Measurements from ENCODE around the gene KCNA1. TPM values are rescaled to one million over a fixed set of nuclear protein-coding genes. Genes with fewer than 3 reads are reported as not detected.

Gene KCNA1
- total RNA-seq, 1 experiment from 2014 or later = not detected

DNA sequence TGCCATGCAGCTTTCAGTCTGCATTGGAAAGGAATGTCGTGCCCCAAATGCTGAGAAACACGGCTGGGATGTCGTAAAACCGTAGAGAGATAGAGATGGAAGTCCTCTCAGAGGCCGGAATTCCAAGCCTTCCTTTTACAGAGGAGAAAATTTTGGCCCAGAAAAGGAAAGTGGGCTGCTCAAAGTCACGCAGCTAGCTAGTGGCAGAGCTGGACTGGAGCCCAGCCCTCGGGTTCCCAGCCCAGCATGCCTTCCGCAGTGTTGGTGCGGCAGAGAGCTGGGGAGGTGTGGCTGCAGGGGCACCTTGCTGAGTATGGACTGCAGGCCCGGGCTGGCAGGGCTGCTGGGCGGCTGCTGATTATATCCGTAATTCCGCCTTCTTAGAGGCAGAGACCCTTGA, 50.3 kb downstream of the KCNA1 start:
- no peaks in the 10 kb centered on the region for H3K79me2 ChIP-seq (ENCODE audit: low read length)
- POLR2A ChIA-PET (ENCODE audit: unreplicated experiment) = no interaction called here

DNA sequence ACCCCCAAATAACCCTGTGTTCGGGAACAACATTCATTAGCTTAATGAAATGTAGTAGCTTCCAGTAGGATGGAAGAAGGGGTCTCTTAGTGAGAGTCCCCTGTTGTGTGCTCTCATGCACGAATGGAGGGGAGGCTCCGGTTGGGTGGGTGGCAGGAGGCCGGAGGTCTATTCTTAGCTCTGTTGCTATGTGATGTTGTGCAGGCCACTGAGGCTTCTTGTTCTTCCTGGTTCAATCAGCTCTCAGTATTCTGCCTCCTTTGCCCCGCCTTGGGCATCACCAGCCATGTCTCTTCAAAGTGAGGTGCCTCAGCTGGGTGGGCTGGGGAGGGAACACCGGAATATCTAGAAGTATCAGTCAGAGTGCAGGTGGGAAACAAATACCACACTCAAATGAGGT, 50.8 kb downstream of the KCNA1 start:
- ChIA-PET CTCF (no interaction called here), POLR2A (ENCODE audit: unreplicated experiment) (no interaction called here)
- Histone ChIP-seq H3K9ac (ENCODE audit: low read length) (no peak overlapping the region), H3K4me2 (ENCODE audit: low read length) (no peak overlapping the region), H3K4me1 (ENCODE audit: insufficient read depth, low read length) (no peaks in the 10 kb centered on the region), H3K79me2 (ENCODE audit: low read length) (no peaks in the 10 kb centered on the region), H3K27ac (ENCODE audit: low read length) (no peak overlapping the region), H3F3A (ENCODE audit: low read length, unreplicated experiment) (no peaks in the 10 kb centered on the region), H2AFZ (ENCODE audit: low read length) (no peak overlapping the region), H3K9me2 (replicated peaks; ENCODE audit: low read length) (no peaks in the 10 kb centered on the region), H3K27me3 (ENCODE audit: low read length) (peaks cover 18% of the 10 kb centered on the region; the same call in 1 of the 2 replicates), H3K9me3 (ENCODE audit: low read length) (no peaks in the 10 kb centered on the region), H4K20me1 (ENCODE audit: low read length) (no peaks in the 10 kb centered on the region), H3K36me3 (ENCODE audit: low read depth, low read length) (no peaks in the 10 kb centered on the region), H3K4me3 (ENCODE audit: low read length) (no peak overlapping the region)
- intact Hi-C loops (cut with micrococcal nuclease) = no loop called here
- BruUV-seq (replicated peaks) = no TSS peak
- ATAC-seq (no peak), DNase-seq (no peak)
- TF ChIP-seq EZH2 (IDR thresholded peaks at IDR 0.05; ENCODE audit: low read length, unreplicated experiment) (no peak), EZH2phosphoT487 (IDR thresholded peaks at IDR 0.05; ENCODE audit: borderline replicate concordance, low read length) (no peak)
- TF ChIP-seq, protein P1, sequence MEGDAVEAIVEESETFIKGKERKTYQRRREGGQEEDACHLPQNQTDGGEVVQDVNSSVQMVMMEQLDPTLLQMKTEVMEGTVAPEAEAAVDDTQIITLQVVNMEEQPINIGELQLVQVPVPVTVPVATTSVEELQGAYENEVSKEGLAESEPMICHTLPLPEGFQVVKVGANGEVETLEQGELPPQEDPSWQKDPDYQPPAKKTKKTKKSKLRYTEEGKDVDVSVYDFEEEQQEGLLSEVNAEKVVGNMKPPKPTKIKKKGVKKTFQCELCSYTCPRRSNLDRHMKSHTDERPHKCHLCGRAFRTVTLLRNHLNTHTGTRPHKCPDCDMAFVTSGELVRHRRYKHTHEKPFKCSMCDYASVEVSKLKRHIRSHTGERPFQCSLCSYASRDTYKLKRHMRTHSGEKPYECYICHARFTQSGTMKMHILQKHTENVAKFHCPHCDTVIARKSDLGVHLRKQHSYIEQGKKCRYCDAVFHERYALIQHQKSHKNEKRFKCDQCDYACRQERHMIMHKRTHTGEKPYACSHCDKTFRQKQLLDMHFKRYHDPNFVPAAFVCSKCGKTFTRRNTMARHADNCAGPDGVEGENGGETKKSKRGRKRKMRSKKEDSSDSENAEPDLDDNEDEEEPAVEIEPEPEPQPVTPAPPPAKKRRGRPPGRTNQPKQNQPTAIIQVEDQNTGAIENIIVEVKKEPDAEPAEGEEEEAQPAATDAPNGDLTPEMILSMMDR (conservative IDR thresholded peaks at IDR 0.05; ENCODE audit: low read depth, low read length) = no peak

More for the DNA sequence above, 50.3 kb downstream of the KCNA1 start:
- no peak overlapping the region for H3K9ac ChIP-seq (ENCODE audit: low read length)
- H3F3A ChIP-seq (ENCODE audit: low read length, unreplicated experiment) = no peaks in the 10 kb centered on the region
- H3K9me2 ChIP-seq (replicated peaks; ENCODE audit: low read length) = no peaks in the 10 kb centered on the region
- CTCF ChIA-PET = no interaction called here
- no peaks in the 10 kb centered on the region for H3K36me3 ChIP-seq (ENCODE audit: low read depth, low read length)
- H3K4me1 ChIP-seq (ENCODE audit: insufficient read depth, low read length) = no peaks in the 10 kb centered on the region
- TF ChIP-seq, protein P1 (conservative IDR thresholded peaks at IDR 0.05; ENCODE audit: low read depth, low read length) = no peak
- TF ChIP-seq EZH2phosphoT487 (IDR thresholded peaks at IDR 0.05; ENCODE audit: borderline replicate concordance, low read length) (no peak), EZH2 (IDR thresholded peaks at IDR 0.05; ENCODE audit: low read length, unreplicated experiment) (no peak)
- intact Hi-C loops (cut with micrococcal nuclease) = no loop called here
- no TSS peak for BruUV-seq (replicated peaks)
- H2AFZ ChIP-seq (ENCODE audit: low read length) = no peak overlapping the region
- H3K27me3 ChIP-seq (ENCODE audit: low read length) = peaks cover 17% of the 10 kb centered on the region; the same call in 1 of the 2 replicates
- no peak overlapping the region for H3K4me3 ChIP-seq (ENCODE audit: low read length)
- no peaks in the 10 kb centered on the region for H4K20me1 ChIP-seq (ENCODE audit: low read length)
- no peak overlapping the region for H3K27ac ChIP-seq (ENCODE audit: low read length)
- no peak for ATAC-seq
- no peak for DNase-seq
- no peak overlapping the region for H3K4me2 ChIP-seq (ENCODE audit: low read length)
- no peaks in the 10 kb centered on the region for H3K9me3 ChIP-seq (ENCODE audit: low read length)

DNA sequence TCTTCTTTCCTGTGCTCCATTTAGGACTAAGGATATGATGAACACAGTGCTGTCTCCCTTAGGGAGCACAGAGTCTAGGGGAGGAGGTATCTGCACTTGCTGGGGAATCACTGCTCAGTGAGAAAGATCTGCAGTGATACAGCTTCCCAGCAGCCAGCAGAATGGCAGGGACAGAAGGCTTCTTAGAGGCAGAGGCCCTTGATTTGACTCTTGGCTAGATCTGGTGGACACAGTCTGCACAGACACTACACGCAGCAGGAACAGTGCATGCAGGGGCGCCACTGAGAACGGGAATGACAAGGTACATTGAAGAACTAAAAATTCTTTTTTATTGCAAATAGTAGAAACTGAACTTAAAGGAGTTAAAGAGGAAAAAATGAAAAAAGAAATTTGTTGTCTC, 51.6 kb downstream of the KCNA1 start:
- H3F3A ChIP-seq (ENCODE audit: low read length, unreplicated experiment) = no peaks in the 10 kb centered on the region
- H3K4me3 ChIP-seq (ENCODE audit: low read length) = no peak overlapping the region
- ATAC-seq (no peak), DNase-seq (no peak)
- H3K27ac ChIP-seq (ENCODE audit: low read length) = no peak overlapping the region
- H3K36me3 ChIP-seq (ENCODE audit: low read depth, low read length) = no peaks in the 10 kb centered on the region
- no peaks in the 10 kb centered on the region for H3K4me1 ChIP-seq (ENCODE audit: insufficient read depth, low read length)
- intact Hi-C loops (cut with micrococcal nuclease) = no loop called here
- CTCF ChIA-PET = no interaction called here
- TF ChIP-seq, protein P1 (conservative IDR thresholded peaks at IDR 0.05; ENCODE audit: low read depth, low read length) = no peak
- no peak for TF ChIP-seq EZH2 (IDR thresholded peaks at IDR 0.05; ENCODE audit: low read length, unreplicated experiment)
- no peak for TF ChIP-seq EZH2phosphoT487 (IDR thresholded peaks at IDR 0.05; ENCODE audit: borderline replicate concordance, low read length)
- H3K9ac ChIP-seq (ENCODE audit: low read length) = no peak overlapping the region
- BruUV-seq (replicated peaks) = no TSS peak
- H3K27me3 ChIP-seq (ENCODE audit: low read length) = peaks cover 18% of the 10 kb centered on the region; the same call in 1 of the 2 replicates
- POLR2A ChIA-PET (ENCODE audit: unreplicated experiment) = no interaction called here
- no peaks in the 10 kb centered on the region for H3K9me3 ChIP-seq (ENCODE audit: low read length)
- no peak overlapping the region for H2AFZ ChIP-seq (ENCODE audit: low read length)
- H3K79me2 ChIP-seq (ENCODE audit: low read length) = no peaks in the 10 kb centered on the region
- H4K20me1 ChIP-seq (ENCODE audit: low read length) = no peaks in the 10 kb centered on the region
- H3K4me2 ChIP-seq (ENCODE audit: low read length) = no peak overlapping the region
- no peaks in the 10 kb centered on the region for H3K9me2 ChIP-seq (replicated peaks; ENCODE audit: low read length)

Data from PC-3 (cell line).